Measurements from ENCODE around the gene PANK1. TPM values are rescaled to one million over a fixed set of nuclear protein-coding genes. Genes with fewer than 3 reads are reported as not detected.

Gene PANK1
- total RNA-seq, 2 experiments from 2014 or later: 12.1 to 16.1 TPM

DNA sequence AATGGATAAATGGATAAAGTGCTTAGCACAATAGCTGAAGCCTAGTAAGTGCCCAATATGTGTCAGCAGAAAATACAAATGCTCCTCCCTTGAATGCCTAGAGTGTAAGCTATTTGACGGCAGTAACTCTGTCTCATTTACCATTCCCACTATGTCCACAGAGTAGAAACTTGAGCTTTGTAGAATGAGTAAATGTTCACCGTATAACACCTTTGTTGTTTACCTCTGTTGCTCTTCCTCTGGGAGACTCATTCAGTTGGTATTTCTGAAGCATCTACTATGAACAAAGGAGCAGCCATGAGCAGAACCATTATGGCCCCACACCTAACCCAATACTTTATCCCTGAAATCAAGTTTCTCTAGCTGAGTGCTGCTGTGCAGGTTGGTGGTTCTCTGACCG is 101.2 kb downstream of the PANK1 start:
- DNase-seq (ENCODE audit: low spot score): no peak
- Histone ChIP-seq H2AFZ (ENCODE audit: low read length) (no peak overlapping the region), H3K9me2 (ENCODE audit: insufficient read depth, low read length) (no peaks in the 10 kb centered on the region), H3K27ac (ENCODE audit: low read depth, low read length, poor library complexity, severe bottlenecking) (no peak overlapping the region), H3K36me3 (ENCODE audit: insufficient read depth, low read length) (no peaks in the 10 kb centered on the region), H4K20me1 (ENCODE audit: insufficient read depth, low read length) (no peaks in the 10 kb centered on the region), H3K79me2 (ENCODE audit: insufficient read depth, low read depth, low read length) (no peaks in the 10 kb centered on the region), H3K4me1 (ENCODE audit: insufficient read depth, low read length, poor library complexity, severe bottlenecking) (no peaks in the 10 kb centered on the region), H3K4me3 (ENCODE audit: low read depth, low read length, poor library complexity, severe bottlenecking) (no peak overlapping the region), H3K4me2 (ENCODE audit: low read length) (no peak overlapping the region), H3K9me3 (ENCODE audit: low read length) (no peaks in the 10 kb centered on the region)
- ChIA-PET CTCF (ENCODE audit: unreplicated experiment) (interaction anchor here (0.6 kb wide), 1 partner anchor 21 kb away, joined by 3 read pairs; no protein-coding TSS in a partner anchor), POLR2A (interaction anchor here (0.5 to 0.7 kb wide), 4 partner anchors 196 to 612 kb away, joined by 3 to 5 read pairs (median 3); no protein-coding TSS in a partner anchor)
- no TSS peak for BruUV-seq (replicated peaks)
- intact Hi-C loops (cut with micrococcal nuclease; ENCODE audit: unreplicated experiment): no loop called here
- TF ChIP-seq EZH2phosphoT487 (IDR thresholded peaks at IDR 0.05; ENCODE audit: borderline replicate concordance, low read depth, low read length): no peak

DNA sequence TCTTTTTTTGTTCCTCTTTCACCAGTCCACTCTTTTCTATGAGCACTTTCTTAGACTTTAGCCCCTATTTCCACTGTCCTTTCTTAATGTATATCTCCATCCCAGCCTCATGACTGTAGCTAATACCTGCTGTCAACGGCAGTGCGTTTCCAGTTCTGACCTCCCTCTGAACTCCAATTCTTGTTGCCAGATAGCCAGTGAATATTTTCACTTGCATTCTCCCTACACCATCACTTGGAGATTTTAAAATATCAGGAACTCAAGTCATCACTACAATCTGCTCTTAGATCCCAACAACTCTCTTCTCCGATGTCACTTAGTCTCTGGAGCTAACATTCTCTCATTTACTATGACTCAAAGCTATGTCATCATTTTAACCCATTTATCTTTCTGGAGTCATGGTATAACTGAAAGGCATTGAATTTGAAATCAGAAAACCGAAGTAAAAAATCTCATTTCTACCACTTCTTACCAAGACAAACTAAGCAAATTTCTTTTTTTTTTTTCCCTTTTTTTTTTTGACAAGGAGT is 104.6 kb downstream of the PANK1 start:
- intact Hi-C loops (cut with micrococcal nuclease; ENCODE audit: unreplicated experiment): no loop called here
- no peaks in the 10 kb centered on the region for H4K20me1 ChIP-seq (ENCODE audit: insufficient read depth, low read length)
- no peak overlapping the region for H2AFZ ChIP-seq (ENCODE audit: low read length)
- TF ChIP-seq, protein P1, sequence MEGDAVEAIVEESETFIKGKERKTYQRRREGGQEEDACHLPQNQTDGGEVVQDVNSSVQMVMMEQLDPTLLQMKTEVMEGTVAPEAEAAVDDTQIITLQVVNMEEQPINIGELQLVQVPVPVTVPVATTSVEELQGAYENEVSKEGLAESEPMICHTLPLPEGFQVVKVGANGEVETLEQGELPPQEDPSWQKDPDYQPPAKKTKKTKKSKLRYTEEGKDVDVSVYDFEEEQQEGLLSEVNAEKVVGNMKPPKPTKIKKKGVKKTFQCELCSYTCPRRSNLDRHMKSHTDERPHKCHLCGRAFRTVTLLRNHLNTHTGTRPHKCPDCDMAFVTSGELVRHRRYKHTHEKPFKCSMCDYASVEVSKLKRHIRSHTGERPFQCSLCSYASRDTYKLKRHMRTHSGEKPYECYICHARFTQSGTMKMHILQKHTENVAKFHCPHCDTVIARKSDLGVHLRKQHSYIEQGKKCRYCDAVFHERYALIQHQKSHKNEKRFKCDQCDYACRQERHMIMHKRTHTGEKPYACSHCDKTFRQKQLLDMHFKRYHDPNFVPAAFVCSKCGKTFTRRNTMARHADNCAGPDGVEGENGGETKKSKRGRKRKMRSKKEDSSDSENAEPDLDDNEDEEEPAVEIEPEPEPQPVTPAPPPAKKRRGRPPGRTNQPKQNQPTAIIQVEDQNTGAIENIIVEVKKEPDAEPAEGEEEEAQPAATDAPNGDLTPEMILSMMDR (conservative IDR thresholded peaks at IDR 0.05; ENCODE audit: low read length): no peak
- no peak for TF ChIP-seq EZH2phosphoT487 (IDR thresholded peaks at IDR 0.05; ENCODE audit: borderline replicate concordance, low read depth, low read length)
- no TSS peak for BruUV-seq (replicated peaks)
- no peaks in the 10 kb centered on the region for H3K9me2 ChIP-seq (ENCODE audit: insufficient read depth, low read length)
- H3K79me2 ChIP-seq (ENCODE audit: insufficient read depth, low read depth, low read length): no peaks in the 10 kb centered on the region
- ChIA-PET POLR2A (interaction anchor here (0.7 kb wide), 1 partner anchor 1799 kb away, joined by 4 read pairs; no protein-coding TSS in a partner anchor), CTCF (ENCODE audit: unreplicated experiment) (no interaction called here)
- no peaks in the 10 kb centered on the region for H3K9me3 ChIP-seq (ENCODE audit: low read length)
- H3K27ac ChIP-seq (ENCODE audit: low read depth, low read length, poor library complexity, severe bottlenecking): no peak overlapping the region
- H3K36me3 ChIP-seq (ENCODE audit: insufficient read depth, low read length): no peaks in the 10 kb centered on the region
- no peaks in the 10 kb centered on the region for H3K4me1 ChIP-seq (ENCODE audit: insufficient read depth, low read length, poor library complexity, severe bottlenecking)
- H3K4me2 ChIP-seq (ENCODE audit: low read length): no peak overlapping the region
- no peak overlapping the region for H3K4me3 ChIP-seq (ENCODE audit: low read depth, low read length, poor library complexity, severe bottlenecking)
- no peak for DNase-seq (ENCODE audit: low spot score)

DNA sequence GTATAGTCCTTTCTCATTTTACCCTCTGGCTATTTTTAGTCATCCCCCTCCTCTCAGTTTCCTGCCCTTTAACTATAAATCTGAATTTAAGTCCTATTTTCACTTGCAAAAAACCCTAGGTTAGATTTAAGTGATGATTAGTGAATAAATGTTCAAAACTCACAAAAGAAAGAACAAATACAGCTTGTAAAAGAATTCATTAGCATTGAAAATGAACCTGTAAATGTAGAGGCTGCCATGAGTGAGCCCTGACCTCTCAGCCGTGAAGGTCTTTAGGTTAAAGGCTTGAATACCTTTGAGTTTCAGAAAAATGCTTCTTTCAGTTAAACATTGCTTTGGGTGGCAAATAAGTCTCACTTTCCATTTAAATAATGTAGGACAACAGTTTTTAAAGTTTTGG is 107.7 kb downstream of the PANK1 start:
- no peak overlapping the region for H3K4me2 ChIP-seq (ENCODE audit: low read length)
- ChIA-PET CTCF (ENCODE audit: unreplicated experiment) (no interaction called here), POLR2A (no interaction called here)
- H3K4me3 ChIP-seq (ENCODE audit: low read depth, low read length, poor library complexity, severe bottlenecking): no peak overlapping the region
- TF ChIP-seq, protein P1 (conservative IDR thresholded peaks at IDR 0.05; ENCODE audit: low read length): no peak
- TF ChIP-seq EZH2phosphoT487 (IDR thresholded peaks at IDR 0.05; ENCODE audit: borderline replicate concordance, low read depth, low read length): no peak
- H3K27ac ChIP-seq (ENCODE audit: low read depth, low read length, poor library complexity, severe bottlenecking): no peak overlapping the region
- H3K9me2 ChIP-seq (ENCODE audit: insufficient read depth, low read length): no peaks in the 10 kb centered on the region
- no TSS peak for BruUV-seq (replicated peaks)
- H3K9me3 ChIP-seq (ENCODE audit: low read length): no peaks in the 10 kb centered on the region
- intact Hi-C loops (cut with micrococcal nuclease; ENCODE audit: unreplicated experiment): no loop called here
- no peaks in the 10 kb centered on the region for H3K4me1 ChIP-seq (ENCODE audit: insufficient read depth, low read length, poor library complexity, severe bottlenecking)
- H2AFZ ChIP-seq (ENCODE audit: low read length): no peak overlapping the region
- DNase-seq (ENCODE audit: low spot score): no peak
- no peaks in the 10 kb centered on the region for H4K20me1 ChIP-seq (ENCODE audit: insufficient read depth, low read length)
- no peaks in the 10 kb centered on the region for H3K79me2 ChIP-seq (ENCODE audit: insufficient read depth, low read depth, low read length)
- no peaks in the 10 kb centered on the region for H3K36me3 ChIP-seq (ENCODE audit: insufficient read depth, low read length)
